Neural progenitor cell (in vitro differentiated cells): ENCODE data around the gene ZSCAN5A.

Experiments
- CTCF ChIP-seq: fragments of 200-600 bp; sonication (generic); IDR thresholded peaks from 2 replicates; pipeline ENCODE4 v1.5.1; 2017; ENCODE audit warnings: antibody characterized with exemption, mild to moderate bottlenecking
- EZH2 ChIP-seq: fragments of 200-600 bp; sonication (generic); IDR thresholded peaks from 2 replicates; pipeline ENCODE4 v1.6.1; 2017; ENCODE audit warnings: antibody characterized with exemption, mild to moderate bottlenecking, moderate library complexity

- TF ChIP-seq CTCF (no peak), EZH2 (no peak)
These were observed 140.1 kb downstream of the ZSCAN5A start for GRCh38 chr19:56174550-56174949.
